RWPE2 (cell line): ENCODE measurements around the gene KCNF1.

ENCODE experiments used
- ATAC-seq: fragments of 200-7000 bp; cut with Tn5 transposase; 3 replicates; pipeline ENCODE4 v1.9.1; 2021; ENCODE audit warnings: low read depth
- DNase-seq: peaks from one replicate; pipeline ENCODE4 v3.0.0-alpha.2; 2020; ENCODE audit warnings: low spot score
- H3K27ac ChIP-seq: fragments of 450-650 bp; 2 replicates; pipeline ENCODE4 v1.5.1; 2017; ENCODE audit warnings: mild to moderate bottlenecking; ENCODE audit not compliant: poor library complexity, severe bottlenecking
- H3K27me3 ChIP-seq: fragments of 250-450 bp; sonication (Bioruptor Pico); 2 replicates; pipeline ENCODE4 v1.5.1; 2021; ENCODE audit warnings: mild to moderate bottlenecking, moderate library complexity; ENCODE audit not compliant: insufficient read depth, poor library complexity, severe bottlenecking
- H3K36me3 ChIP-seq: fragments of 250-450 bp; sonication (Bioruptor Pico); 2 replicates; pipeline ENCODE4 v1.5.1; 2020; ENCODE audit warnings: low read depth, mild to moderate bottlenecking, moderate library complexity
- H3K4me1 ChIP-seq: fragments of 250-450 bp; sonication (Bioruptor Pico); 2 replicates; pipeline ENCODE4 v1.5.1; 2021; ENCODE audit warnings: mild to moderate bottlenecking, moderate library complexity; ENCODE audit not compliant: insufficient read depth, poor library complexity, severe bottlenecking
- H3K4me3 ChIP-seq: fragments of 250-450 bp; sonication (Bioruptor Pico); 2 replicates; pipeline ENCODE4 v1.5.1; 2021; ENCODE audit warnings: mild to moderate bottlenecking, moderate library complexity; ENCODE audit not compliant: severe bottlenecking
- H3K9me3 ChIP-seq: fragments of 250-450 bp; sonication (Bioruptor Pico); 2 replicates; pipeline ENCODE4 v1.5.1; 2021; ENCODE audit warnings: mild to moderate bottlenecking, moderate library complexity; ENCODE audit not compliant: severe bottlenecking
- TF ChIP-seq, protein P1 (sequence below): fragments of 450-650 bp; IDR thresholded peaks from one replicate; pipeline ENCODE4 v1.5.1; 2017; ENCODE audit warnings: mild to moderate bottlenecking, moderate library complexity; ENCODE audit not compliant: poor library complexity, severe bottlenecking

Gene KCNF1

DNA sequence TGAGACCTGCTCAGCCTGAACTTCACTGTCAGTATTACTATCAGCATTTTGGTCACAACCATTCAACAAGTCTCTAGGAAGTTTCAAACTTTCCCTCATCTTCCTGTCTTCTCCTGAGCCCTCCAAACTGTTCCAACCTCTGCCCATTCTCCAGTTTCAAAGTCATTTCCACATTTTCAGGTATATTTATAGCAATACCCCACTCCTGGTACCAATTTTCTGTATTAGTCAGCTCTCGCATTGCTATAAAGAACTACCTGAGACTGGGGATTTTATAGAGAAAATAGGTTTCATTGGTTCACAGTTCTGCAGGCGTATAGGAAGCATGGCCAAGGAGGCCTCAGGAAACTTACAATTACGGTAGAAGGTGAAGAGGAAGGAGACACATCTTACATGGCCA, 27.3 kb downstream of the KCNF1 start:
- Histone ChIP-seq H3K9me3 (no peaks in the 10 kb centered on the region), H3K4me3 (no peak overlapping the region), H3K27ac (no peak overlapping the region), H3K4me1 (peaks cover 10% of the 10 kb centered on the region), H3K36me3 (no peaks in the 10 kb centered on the region), H3K27me3 (no peaks in the 10 kb centered on the region)
- ATAC-seq (no peak), DNase-seq (no peak)
- TF ChIP-seq, protein P1, sequence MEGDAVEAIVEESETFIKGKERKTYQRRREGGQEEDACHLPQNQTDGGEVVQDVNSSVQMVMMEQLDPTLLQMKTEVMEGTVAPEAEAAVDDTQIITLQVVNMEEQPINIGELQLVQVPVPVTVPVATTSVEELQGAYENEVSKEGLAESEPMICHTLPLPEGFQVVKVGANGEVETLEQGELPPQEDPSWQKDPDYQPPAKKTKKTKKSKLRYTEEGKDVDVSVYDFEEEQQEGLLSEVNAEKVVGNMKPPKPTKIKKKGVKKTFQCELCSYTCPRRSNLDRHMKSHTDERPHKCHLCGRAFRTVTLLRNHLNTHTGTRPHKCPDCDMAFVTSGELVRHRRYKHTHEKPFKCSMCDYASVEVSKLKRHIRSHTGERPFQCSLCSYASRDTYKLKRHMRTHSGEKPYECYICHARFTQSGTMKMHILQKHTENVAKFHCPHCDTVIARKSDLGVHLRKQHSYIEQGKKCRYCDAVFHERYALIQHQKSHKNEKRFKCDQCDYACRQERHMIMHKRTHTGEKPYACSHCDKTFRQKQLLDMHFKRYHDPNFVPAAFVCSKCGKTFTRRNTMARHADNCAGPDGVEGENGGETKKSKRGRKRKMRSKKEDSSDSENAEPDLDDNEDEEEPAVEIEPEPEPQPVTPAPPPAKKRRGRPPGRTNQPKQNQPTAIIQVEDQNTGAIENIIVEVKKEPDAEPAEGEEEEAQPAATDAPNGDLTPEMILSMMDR: no peak

DNA sequence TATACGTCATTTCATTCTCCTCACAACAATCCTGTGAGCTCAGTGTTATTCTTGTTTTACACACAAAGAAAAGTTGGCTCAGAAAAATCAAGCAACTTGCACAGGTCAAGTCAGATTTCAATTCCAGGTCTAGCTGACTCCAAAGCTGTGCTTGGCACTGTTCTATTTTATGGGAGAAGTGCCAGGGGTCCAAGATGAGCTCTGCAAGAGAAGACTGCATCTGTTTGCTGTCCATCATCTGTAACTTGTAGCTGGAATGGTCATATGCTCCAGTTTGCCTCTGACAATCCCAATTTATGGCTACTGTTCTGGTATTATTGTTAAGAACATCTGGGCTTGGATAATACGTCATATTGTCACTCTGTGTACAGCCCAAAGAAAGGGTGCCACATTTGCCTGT, 28.9 kb downstream of the KCNF1 start:
- Histone ChIP-seq H3K36me3 (no peaks in the 10 kb centered on the region), H3K9me3 (no peaks in the 10 kb centered on the region), H3K27ac (no peak overlapping the region), H3K4me1 (peaks cover 10% of the 10 kb centered on the region), H3K4me3 (no peak overlapping the region), H3K27me3 (no peaks in the 10 kb centered on the region)
- TF ChIP-seq, protein P1: no peak
- DNase-seq (no peak), ATAC-seq (no peak)

DNA sequence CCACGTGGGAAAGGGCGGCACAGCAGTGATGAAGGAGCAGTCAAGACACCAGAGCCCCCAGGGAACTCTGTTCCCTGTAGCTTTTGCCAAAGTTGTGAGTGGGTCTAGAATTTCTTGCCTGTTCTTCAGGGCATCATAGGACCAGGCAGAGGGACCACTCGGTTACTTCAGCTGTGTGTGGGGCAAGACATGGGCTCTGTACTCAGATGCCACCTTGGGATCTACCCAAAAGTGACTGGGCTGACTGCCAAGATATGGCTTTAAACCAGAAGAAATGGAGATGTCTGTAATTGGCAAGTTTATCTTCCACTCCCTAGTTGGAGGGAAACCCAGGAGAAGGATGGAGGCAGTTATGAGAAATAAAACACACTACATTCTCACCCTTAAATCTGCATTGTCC, 29.6 kb downstream of the KCNF1 start:
- ATAC-seq (no peak), DNase-seq (no peak)
- H3K27me3 ChIP-seq: no peaks in the 10 kb centered on the region
- no peaks in the 10 kb centered on the region for H3K9me3 ChIP-seq
- H3K4me3 ChIP-seq: no peak overlapping the region
- TF ChIP-seq, protein P1: no peak
- no peak overlapping the region for H3K27ac ChIP-seq
- H3K4me1 ChIP-seq: peaks cover 6% of the 10 kb centered on the region
- H3K36me3 ChIP-seq: no peaks in the 10 kb centered on the region

DNA sequence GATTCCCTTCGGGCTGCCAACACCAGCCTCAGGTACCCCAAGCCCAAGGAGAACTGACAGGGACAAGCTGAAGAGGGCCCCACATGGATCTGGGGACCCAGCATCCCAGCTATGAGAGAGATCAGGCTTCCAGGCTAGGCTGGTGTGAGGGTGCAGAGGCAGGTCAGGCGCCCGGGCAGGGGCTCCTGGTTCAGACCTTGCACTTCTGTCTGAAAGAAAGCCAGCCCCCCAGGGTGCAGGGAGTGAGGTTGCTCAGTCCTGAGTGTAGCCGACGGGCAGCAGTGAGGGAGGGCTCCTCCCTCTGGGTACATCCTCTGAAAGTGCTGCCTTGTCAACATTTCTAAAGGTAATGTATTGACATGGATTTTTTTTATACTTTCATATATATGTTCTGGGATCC, 33.1 kb downstream of the KCNF1 start:
- Histone ChIP-seq H3K36me3 (no peaks in the 10 kb centered on the region), H3K27ac (no peak overlapping the region), H3K4me1 (peaks cover 9% of the 10 kb centered on the region), H3K4me3 (no peak overlapping the region), H3K9me3 (no peaks in the 10 kb centered on the region), H3K27me3 (no peaks in the 10 kb centered on the region)
- ATAC-seq (no peak), DNase-seq (no peak)
- TF ChIP-seq, protein P1: no peak

DNA sequence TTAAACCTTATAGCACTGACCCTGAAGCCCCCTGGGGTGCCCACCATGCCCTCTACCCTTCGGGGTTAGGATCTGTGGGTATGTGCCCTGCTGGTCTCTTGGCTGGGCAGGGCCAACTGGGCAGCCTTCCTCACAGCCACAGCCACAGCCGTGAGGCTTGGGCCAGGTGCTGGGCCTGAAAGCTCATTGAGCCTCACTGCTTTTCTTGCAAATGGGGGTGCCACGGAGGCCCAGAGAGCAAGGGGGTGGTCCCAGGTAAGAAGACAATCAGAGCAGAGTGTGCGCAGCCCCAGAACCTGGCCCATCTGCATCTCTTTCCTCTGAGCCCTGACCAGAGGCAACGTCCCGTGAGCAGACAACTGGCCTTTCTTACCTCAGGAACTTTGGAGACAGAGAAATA, 34.7 kb downstream of the KCNF1 start:
- DNase-seq (no peak), ATAC-seq (no peak)
- Histone ChIP-seq H3K27ac (no peak overlapping the region), H3K4me3 (no peak overlapping the region), H3K36me3 (no peaks in the 10 kb centered on the region), H3K4me1 (peaks cover 9% of the 10 kb centered on the region), H3K27me3 (no peaks in the 10 kb centered on the region), H3K9me3 (no peaks in the 10 kb centered on the region)
- TF ChIP-seq, protein P1: no peak
